Mesenchymal stem cell (in vitro differentiated cells and primary cell): ENCODE data around the gene SHISA8.

ENCODE experiments used
- DNase-seq: peaks from one replicate; pipeline ENCODE4 v3.0.0-alpha.2; 2013
- H2AFZ ChIP-seq: one replicate; pipeline ENCODE4 v1.6.1; 2013; ENCODE audit warnings: low read depth, mild to moderate bottlenecking, control low read depth, inconsistent platforms, low read length, moderate library complexity
- H2AK5ac ChIP-seq: 2 replicates; pipeline ENCODE4 v1.6.1; 2013; ENCODE audit warnings: low read length, moderate library complexity, mild to moderate bottlenecking, inconsistent platforms; ENCODE audit not compliant: severe bottlenecking
- H2BK120ac ChIP-seq: one replicate; pipeline ENCODE4 v1.6.1; 2013; ENCODE audit warnings: low read depth, mild to moderate bottlenecking, inconsistent platforms, low read length, moderate library complexity
- H2BK12ac ChIP-seq, 2 experiments: one replicate each; pipeline ENCODE4 v1.6.1; 2013; ENCODE audit warnings: inconsistent platforms in 2 of 2, low read length in 2 of 2, mild to moderate bottlenecking in 2 of 2, moderate library complexity in 2 of 2, control low read depth in 1 of 2
- H2BK15ac ChIP-seq: one replicate; pipeline ENCODE4 v1.6.1; 2013; ENCODE audit warnings: mild to moderate bottlenecking, low read depth, inconsistent platforms; ENCODE audit not compliant: poor library complexity, severe bottlenecking
- H2BK5ac ChIP-seq: 2 replicates; pipeline ENCODE4 v1.6.1; 2013; ENCODE audit warnings: low read depth, mild to moderate bottlenecking, low read length, control low read depth, inconsistent platforms; ENCODE audit not compliant: poor library complexity, severe bottlenecking
- H3K14ac ChIP-seq, 2 experiments: one replicate each; pipeline ENCODE4 v1.6.1; 2013; ENCODE audit warnings: inconsistent platforms in 2 of 2, low read length in 2 of 2, control low read depth in 1 of 2, mild to moderate bottlenecking in 1 of 2, moderate library complexity in 1 of 2
- H3K18ac ChIP-seq, 2 experiments: one replicate each; pipeline ENCODE4 v1.6.1; 2013; ENCODE audit warnings: inconsistent platforms in 2 of 2, low read length in 2 of 2, control low read depth in 1 of 2, low read depth in 1 of 2, mild to moderate bottlenecking in 1 of 2
- H3K23ac ChIP-seq, 2 experiments: one replicate each; pipeline ENCODE4 v1.6.1; 2013; ENCODE audit warnings: inconsistent platforms in 2 of 2, low read length in 2 of 2, mild to moderate bottlenecking in 2 of 2, moderate library complexity in 2 of 2, control low read depth in 1 of 2
- H3K27ac ChIP-seq: 2 replicates; pipeline ENCODE4 v1.5.1; 2013; ENCODE audit warnings: mild to moderate bottlenecking, moderate library complexity, low read length, control low read depth, inconsistent platforms; ENCODE audit not compliant: poor library complexity, severe bottlenecking
- H3K27me3 ChIP-seq, 2 experiments: 2 replicates each; pipeline versions ENCODE4 v1.6.1 to v1.7.0; 2013; ENCODE audit warnings: low read length in 2 of 2, mild to moderate bottlenecking in 2 of 2, moderate library complexity in 2 of 2, control low read depth in 1 of 2, inconsistent platforms in 1 of 2; ENCODE audit not compliant: control insufficient read depth in 1 of 2, insufficient read depth in 1 of 2
- H3K36me3 ChIP-seq, 2 experiments: 2 replicates each; pipeline versions ENCODE4 v1.6.1 to v1.7.0; 2013; ENCODE audit warnings: low read length in 2 of 2, control low read depth in 1 of 2, inconsistent platforms in 1 of 2, low read depth in 1 of 2, mild to moderate bottlenecking in 1 of 2; ENCODE audit not compliant: insufficient read depth in 2 of 2, control insufficient read depth in 1 of 2
- H3K4ac ChIP-seq, 2 experiments: one replicate each; pipeline ENCODE4 v1.6.1; 2013; ENCODE audit warnings: inconsistent platforms in 2 of 2, low read length in 2 of 2, mild to moderate bottlenecking in 2 of 2, moderate library complexity in 2 of 2, control low read depth in 1 of 2, low read depth in 1 of 2
- H3K4me1 ChIP-seq: 2 replicates; pipeline ENCODE4 v1.6.1; 2013; ENCODE audit warnings: low read depth, low read length, control low read depth; ENCODE audit not compliant: control insufficient read depth, insufficient read depth
- H3K4me2 ChIP-seq: 2 replicates; pipeline ENCODE4 v1.6.1; 2013; ENCODE audit warnings: low read length, mild to moderate bottlenecking, inconsistent platforms; ENCODE audit not compliant: poor library complexity, severe bottlenecking
- H3K4me3 ChIP-seq, 2 experiments: 2 replicates each; pipeline versions ENCODE4 v1.5.1 to v1.7.0; 2013; ENCODE audit warnings: low read length in 2 of 2, mild to moderate bottlenecking in 2 of 2, control low read depth in 1 of 2, low read depth in 1 of 2; ENCODE audit not compliant: insufficient read depth in 1 of 2
- H3K79me1 ChIP-seq: replicated peaks from 2 replicates; pipeline ENCODE4 v1.6.1; 2013; ENCODE audit warnings: mild to moderate bottlenecking, control low read depth, low read length, inconsistent platforms; ENCODE audit not compliant: poor library complexity, severe bottlenecking
- H3K9ac ChIP-seq: 2 replicates; pipeline ENCODE4 v1.7.0; 2013; ENCODE audit warnings: mild to moderate bottlenecking, low read length, moderate library complexity
- H3K9me3 ChIP-seq: 2 replicates; pipeline ENCODE4 v1.7.0; 2013; ENCODE audit warnings: mild to moderate bottlenecking, low read length; ENCODE audit not compliant: control insufficient read depth
- H4K8ac ChIP-seq: one replicate; pipeline ENCODE4 v1.6.1; 2013; ENCODE audit warnings: inconsistent platforms, mild to moderate bottlenecking, low read length, moderate library complexity
- H4K91ac ChIP-seq: one replicate; pipeline ENCODE4 v1.6.1; 2013; ENCODE audit warnings: mild to moderate bottlenecking, low read length, inconsistent platforms
- WGBS: methylation state at CpG from one replicate; pipeline ENCODE4 v1.1.7; 2013; ENCODE audit warnings: mixed read lengths; 5-methylcytosine and 5-hydroxymethylcytosine counted together

SHISA8 gene

GRCh38 chr22:41948142-41948541 is 33.3 kb upstream of the SHISA8 start:
- Histone ChIP-seq H3K9me3 (no peaks in the 10 kb centered on the region), H2BK120ac (no peak overlapping the region), H2AK5ac (no peak overlapping the region), H3K4me3 (no peak overlapping the region), H3K9ac (no peak overlapping the region), H2AFZ (no peak overlapping the region), H2BK12ac (no peak overlapping the region), H4K91ac (no peak overlapping the region), H2BK15ac (no peak overlapping the region), H3K4me2 (no peak overlapping the region), H3K27me3 (peaks cover 0 to 20% of the 10 kb centered on the region in 2 experiments), H4K8ac (no peak overlapping the region), H3K14ac (no peak overlapping the region), H3K23ac (no peak overlapping the region), H3K18ac (no peak overlapping the region), H3K27ac (no peak overlapping the region), H3K79me1 (peaks cover 5% of the 10 kb centered on the region), H2BK5ac (no peak overlapping the region), H3K4me1 (peaks cover 25% of the 10 kb centered on the region), H3K36me3 (peaks cover 0 to 4% of the 10 kb centered on the region in 2 experiments), H3K4ac (no peak overlapping the region)
- 95% methylated on average over 1 of the region's 2 CpGs for WGBS
- DNase-seq, result no peak

GRCh38 chr22:41947424-41948080 is 32.7 kb upstream of the SHISA8 start:
- no peak overlapping the region for H2AK5ac ChIP-seq
- peaks cover 0 to 14% of the 10 kb centered on the region in 2 experiments for H3K27me3 ChIP-seq
- H2BK120ac ChIP-seq, result no peak overlapping the region
- no peak overlapping the region for H3K18ac ChIP-seq
- no peak overlapping the region for H3K14ac ChIP-seq
- no peak overlapping the region for H3K4me2 ChIP-seq
- H2BK15ac ChIP-seq, result peak overlapping the region; percentile 58
- peaks cover 5% of the 10 kb centered on the region for H3K79me1 ChIP-seq
- no peak overlapping the region for H3K23ac ChIP-seq
- peak overlapping the region; percentile 46 for H2AFZ ChIP-seq
- peak overlapping the region; percentile 54 for H4K8ac ChIP-seq
- H3K4me3 ChIP-seq, result peak overlapping the region in 1 of 2 experiments; percentile 95
- peaks cover 21% of the 10 kb centered on the region for H3K4me1 ChIP-seq
- H3K9ac ChIP-seq, result peak overlapping the region; percentile 80
- H3K36me3 ChIP-seq, result peaks cover 0 to 4% of the 10 kb centered on the region in 2 experiments
- WGBS, result 91% methylated on average over 21 of the region's 21 CpGs
- H3K27ac ChIP-seq, result no peak overlapping the region
- no peak overlapping the region for H3K4ac ChIP-seq
- no peak overlapping the region for H2BK5ac ChIP-seq
- no peak for DNase-seq
- no peak overlapping the region for H2BK12ac ChIP-seq
- H3K9me3 ChIP-seq, result no peaks in the 10 kb centered on the region
- peak overlapping the region; percentile 23 for H4K91ac ChIP-seq

- H2BK15ac ChIP-seq, result peak within 1 kb of the TSS; percentile 58
- H3K4me3 ChIP-seq, result peak within 1 kb of the TSS; percentile 87 to 95
- peak within 1 kb of the TSS; percentile 83 for H3K4me2 ChIP-seq
- H3K27ac ChIP-seq, result no peak within 1 kb of the TSS
- H3K4ac ChIP-seq, result peak within 1 kb of the TSS in 1 of 2 experiments; percentile 27
- peaks cover 15% of the 10 kb centered on the region for H3K4me1 ChIP-seq
- H4K91ac ChIP-seq, result peak within 1 kb of the TSS; percentile 39
- no peaks in the 10 kb centered on the region for H3K9me3 ChIP-seq
- H2AK5ac ChIP-seq, result no peak within 1 kb of the TSS
- no peak within 1 kb of the TSS for H2BK12ac ChIP-seq
- H3K79me1 ChIP-seq, result peaks cover 5% of the 10 kb centered on the region
- H3K18ac ChIP-seq, result peak within 1 kb of the TSS in 1 of 2 experiments; percentile 42
- H3K14ac ChIP-seq, result no peak within 1 kb of the TSS
- DNase-seq, result peak; percentile 97
- peak within 1 kb of the TSS; percentile 54 for H4K8ac ChIP-seq
- no peak within 1 kb of the TSS for H2BK120ac ChIP-seq
- 2% methylated on average over 56 of the region's 56 CpGs for WGBS
- peak within 1 kb of the TSS; percentile 95 for H2AFZ ChIP-seq
- H3K36me3 ChIP-seq, result peaks cover 0 to 4% of the 10 kb centered on the region in 2 experiments
- no peak within 1 kb of the TSS for H3K23ac ChIP-seq
- H3K9ac ChIP-seq, result peak within 1 kb of the TSS; percentile 80
- no peak within 1 kb of the TSS for H2BK5ac ChIP-seq
- H3K27me3 ChIP-seq, result peaks cover 0 to 7% of the 10 kb centered on the region in 2 experiments
Observed at GRCh38 chr22:41946629-41947423, 32.0 kb upstream of the SHISA8 start, which contains the start of gene CENPM. Gene CENPM, minus strand, starts transcription at chr22:41947152. Its CDS starts 76 bp downstream, at chr22:41947076.

GRCh38 chr22:41943661-41944209 is 28.9 kb upstream of the SHISA8 start:
- H3K14ac ChIP-seq, result no peak overlapping the region
- H2BK12ac ChIP-seq, result no peak overlapping the region
- peaks cover 10% of the 10 kb centered on the region for H3K79me1 ChIP-seq
- no peak overlapping the region for H4K91ac ChIP-seq
- H2BK5ac ChIP-seq, result no peak overlapping the region
- 89% methylated on average over 7 of the region's 9 CpGs for WGBS
- H3K4me1 ChIP-seq, result peaks cover 29% of the 10 kb centered on the region
- no peak overlapping the region for H3K23ac ChIP-seq
- no peak overlapping the region for H3K4me3 ChIP-seq
- no peak overlapping the region for H3K4me2 ChIP-seq
- no peak overlapping the region for H2BK15ac ChIP-seq
- no peak overlapping the region for H3K18ac ChIP-seq
- no peak overlapping the region for H2AFZ ChIP-seq
- H3K27me3 ChIP-seq, result no peaks in the 10 kb centered on the region
- DNase-seq, result no peak
- H3K9ac ChIP-seq, result no peak overlapping the region
- H3K36me3 ChIP-seq, result peaks cover 0 to 11% of the 10 kb centered on the region in 2 experiments
- no peak overlapping the region for H2AK5ac ChIP-seq
- no peak overlapping the region for H2BK120ac ChIP-seq
- no peaks in the 10 kb centered on the region for H3K9me3 ChIP-seq
- H3K4ac ChIP-seq, result no peak overlapping the region
- no peak overlapping the region for H3K27ac ChIP-seq
- H4K8ac ChIP-seq, result no peak overlapping the region
